ENCODE data around the gene TRRAP.

- TF ChIP-seq EZH2 (optimal IDR thresholded peaks at IDR 0.05; ENCODE audit: low read depth, low read length) = no peak
- TF ChIP-seq CTCF (IDR thresholded peaks at IDR 0.05; ENCODE audit: low read length) = no peak
Observed at GRCh38 chr7:98913026-98913425, 34.7 kb downstream of the TRRAP start.

Data from MM.1S (cell line).